SK-MEL-5 (cell line): ENCODE results near the gene METRNL. TPM values are rescaled to one million over a fixed set of nuclear protein-coding genes. Genes with fewer than 3 reads are reported as not detected.
"Not testable (repeated sequence)": the region's sequence is repeated elsewhere in the genome, so short reads cannot be mapped to it uniquely, and the experiment has no call there.

Source experiments
- DNase-seq: peaks from one replicate; pipeline ENCODE4 v3.0.0-alpha.2; 2016; ENCODE audit warnings: low read depth, low spot score
- in situ Hi-C: cut with HindIII; loops from 2 replicates; pipeline ENCODE4 v1.10.0; 2016; ENCODE audit warnings: low sequenced_read_pairs, high pct_unique_total_duplicates, low pct_unique_long_range_greater_than_20kb
- total RNA-seq: library from RNA; depleted of rRNA; stranded (reverse); fragments of >200 nt; shearing (Covaris generic); gene quantifications from 2 replicates; pipeline ENCODE4 v1.2.3, GENCODE V29; 2014

Gene METRNL
- total RNA-seq, 1 experiment from 2014 or later, result 19.7 TPM

GRCh38 chr17:83062818-83063671 is 16.4 kb upstream of the METRNL start:
- in situ Hi-C loops, result no loop called here
- no peak for DNase-seq

- no peak for DNase-seq
- in situ Hi-C loops, result no loop called here
These were observed 15.2 kb upstream of the METRNL start for GRCh38 chr17:83064021-83064731.

- in situ Hi-C loops, result no loop called here
- no peak for DNase-seq
These were observed 14.4 kb upstream of the METRNL start for GRCh38 chr17:83064732-83065659.

GRCh38 chr17:83065660-83066542 is 13.5 kb upstream of the METRNL start:
- in situ Hi-C loops, result no loop called here

GRCh38 chr17:83066543-83066890 is 12.9 kb upstream of the METRNL start:
- in situ Hi-C loops, DNase-seq: not testable (repeated sequence)

More at GRCh38 chr17:83065660-83066542, 13.5 kb upstream of the METRNL start:
- DNase-seq, result no peak

- in situ Hi-C loops, result no loop called here
- DNase-seq, result no peak
These were observed 12.2 kb upstream of the METRNL start for GRCh38 chr17:83067071-83067717.

- in situ Hi-C loops, result no loop called here
- DNase-seq, result peak; percentile 16
These were observed 11.6 kb upstream of the METRNL start for GRCh38 chr17:83067718-83068261.

- in situ Hi-C loops, result no loop called here
- no peak for DNase-seq
These were observed 10.5 kb upstream of the METRNL start for GRCh38 chr17:83068641-83069570.

GRCh38 chr17:83069571-83069906 is 9.9 kb upstream of the METRNL start:
- DNase-seq, result no peak
- in situ Hi-C loops, result no loop called here

- in situ Hi-C loops, result no loop called here
- DNase-seq, result no peak
These were observed 9.3 kb upstream of the METRNL start for GRCh38 chr17:83069931-83070742.

- DNase-seq, result no peak
- in situ Hi-C loops, result no loop called here
These were observed 8.5 kb upstream of the METRNL start for GRCh38 chr17:83070800-83071341.

- in situ Hi-C loops, result no loop called here
- DNase-seq, result no peak
These were observed 8.0 kb upstream of the METRNL start for GRCh38 chr17:83071365-83071764.

- peak; percentile 19 for DNase-seq
- in situ Hi-C loops, result no loop called here
These were observed 7.3 kb upstream of the METRNL start for GRCh38 chr17:83071966-83072562.
